GM23338 (cell line): ENCODE measurements around the gene SUV39H1. TPM values are rescaled to one million over a fixed set of nuclear protein-coding genes. Genes with fewer than 3 reads are reported as not detected.

ENCODE experiments used
- ATAC-seq: fragments of 200-7000 bp; cut with Tn5 transposase; 3 replicates; pipeline ENCODE4 v1.9.1; 2020
- DNase-seq: peaks from one replicate; pipeline ENCODE4 v3.0.0-alpha.2; 2015; ENCODE audit warnings: low spot score
- H2AFZ ChIP-seq: fragments of 200-600 bp; sonication (generic); 2 replicates; pipeline ENCODE4 v1.8.0; 2016; ENCODE audit warnings: antibody characterized with exemption, mild to moderate bottlenecking, moderate library complexity
- H3F3A ChIP-seq: fragments of 200-600 bp; sonication (generic); replicated peaks from 2 replicates; pipeline ENCODE4 v1.8.0; 2017; ENCODE audit warnings: antibody characterized with exemption, mixed run types, low read depth
- H3K27ac ChIP-seq: fragments of 200-600 bp; sonication (generic); 2 replicates; pipeline ENCODE4 v1.6.1; 2016; ENCODE audit warnings: low read depth
- H3K27me3 ChIP-seq: fragments of 200-600 bp; sonication (generic); 2 replicates; pipeline ENCODE4 v1.8.0; 2016; ENCODE audit warnings: mild to moderate bottlenecking, mixed run types, moderate library complexity; ENCODE audit not compliant: insufficient read depth
- H3K36me3 ChIP-seq: fragments of 200-600 bp; sonication (generic); 2 replicates; pipeline ENCODE4 v1.8.0; 2016; ENCODE audit warnings: mild to moderate bottlenecking; ENCODE audit not compliant: insufficient read depth
- H3K4me1 ChIP-seq: fragments of 200-600 bp; sonication (generic); 2 replicates; pipeline ENCODE4 v1.8.0; 2016; ENCODE audit warnings: mild to moderate bottlenecking, moderate library complexity; ENCODE audit not compliant: insufficient read depth
- H3K4me2 ChIP-seq: fragments of 200-600 bp; sonication (generic); 2 replicates; pipeline ENCODE4 v1.7.1; 2017; ENCODE audit warnings: mixed run types
- H3K4me3 ChIP-seq: fragments of 200-600 bp; sonication (generic); 2 replicates; pipeline ENCODE4 v1.6.1; 2016; ENCODE audit warnings: mixed run types
- H3K79me2 ChIP-seq: fragments of 200-600 bp; sonication (generic); replicated peaks from 2 replicates; pipeline ENCODE4 v1.8.0; 2017; ENCODE audit warnings: mild to moderate bottlenecking; ENCODE audit not compliant: insufficient read depth
- H3K9me2 ChIP-seq: fragments of 200-600 bp; sonication (generic); 2 replicates; pipeline ENCODE4 v1.8.0; 2017; ENCODE audit not compliant: insufficient read depth
- H4K20me1 ChIP-seq: fragments of 200-600 bp; sonication (generic); replicated peaks from 2 replicates; pipeline ENCODE4 v1.8.0; 2017; ENCODE audit warnings: mild to moderate bottlenecking; ENCODE audit not compliant: insufficient read depth
- H3K27ac Mint-ChIP-seq: 2 replicates; pipeline ENCODE4 v1.8.0; 2020; ENCODE audit warnings: inconsistent platforms, mild to moderate bottlenecking, moderate library complexity, mixed read lengths
- H3K27me3 Mint-ChIP-seq: 3 replicates; pipeline ENCODE4 v1.8.0; 2022; ENCODE audit warnings: low read depth, mild to moderate bottlenecking, moderate library complexity, mixed read lengths, inconsistent platforms; ENCODE audit not compliant: insufficient read depth, poor library complexity
- H3K36me3 Mint-ChIP-seq: 3 replicates; pipeline ENCODE4 v1.8.0; 2021; ENCODE audit warnings: low read depth, mild to moderate bottlenecking, inconsistent platforms, moderate library complexity, mixed read lengths
- H3K4me1 Mint-ChIP-seq: 3 replicates; pipeline ENCODE4 v1.8.0; 2020; ENCODE audit warnings: mild to moderate bottlenecking, inconsistent platforms, mixed read lengths
- H3K4me3 Mint-ChIP-seq: 3 replicates; pipeline ENCODE4 v1.8.0; 2021; ENCODE audit warnings: moderate library complexity, mild to moderate bottlenecking, inconsistent platforms, mixed read lengths
- H3K9me3 Mint-ChIP-seq: 3 replicates; pipeline ENCODE4 v1.8.0; 2020; ENCODE audit warnings: moderate library complexity, mild to moderate bottlenecking, inconsistent platforms, mixed read lengths
- CREB1 ChIP-seq: fragments of 250-450 bp; sonication (Bioruptor Pico); IDR thresholded peaks from 2 replicates; pipeline ENCODE4 v1.5.0; 2020; ENCODE audit warnings: low read depth, mild to moderate bottlenecking, moderate library complexity
- EZH2phosphoT487 ChIP-seq: fragments of 200-600 bp; sonication (generic); IDR thresholded peaks from one replicate; pipeline ENCODE4 v1.8.1; 2018; ENCODE audit warnings: antibody characterized with exemption; ENCODE audit not compliant: unreplicated experiment
- JUNB ChIP-seq: IDR thresholded peaks from one replicate; pipeline ENCODE4 v1.6.1; 2016; ENCODE audit warnings: antibody characterized with exemption; ENCODE audit not compliant: unreplicated experiment
- NANOG ChIP-seq: IDR thresholded peaks from 2 replicates; pipeline ENCODE4 v1.6.1; 2016; ENCODE audit warnings: antibody characterized with exemption, borderline replicate concordance
- POLR2AphosphoS5 ChIP-seq: IDR thresholded peaks from 2 replicates; pipeline ENCODE4 v1.6.1; 2016; ENCODE audit warnings: antibody characterized with exemption, low read depth
- ZNF114 ChIP-seq: fragments of 250-450 bp; sonication (Bioruptor Pico); IDR thresholded peaks from 2 replicates; pipeline ENCODE4 v1.5.0; 2020; ENCODE audit warnings: mild to moderate bottlenecking, moderate library complexity
- polyA plus RNA-seq: library from polyadenylated mRNA; unstranded; fragments of >200 nt; fragmentation: Nextera tagmentation; extraction: Ambion mirVana; gene quantifications from 2 replicates; pipeline ENCODE4 v1.2.1, GENCODE V29; 2016
- total RNA-seq: library from RNA; depleted of rRNA; stranded (reverse); fragments of >200 nt; shearing (Covaris generic); gene quantifications from 2 replicates; pipeline ENCODE4 v1.2.3, GENCODE V29; 2014
- TF ChIP-seq, protein P1 (sequence below): IDR thresholded peaks from one replicate; pipeline ENCODE4 v1.6.1; 2018; ENCODE audit warnings: antibody characterized with exemption; ENCODE audit not compliant: unreplicated experiment
- TF ChIP-seq, protein P2 (sequence below), 2 experiments: fragments of 200-600 bp in 1 of 2; sonication (generic) in 1 of 2; conservative IDR thresholded peaks; 2 replicates each; pipeline versions ENCODE4 v1.5.1 to v1.6.1; 2016 to 2017; ENCODE audit warnings: antibody characterized with exemption in 2 of 2, low read depth in 2 of 2, mild to moderate bottlenecking in 2 of 2, moderate library complexity in 1 of 2
- TF ChIP-seq, protein P3 (sequence below): fragments of 250-450 bp; sonication (Bioruptor Pico); IDR thresholded peaks from 2 replicates; pipeline ENCODE4 v1.5.0; 2020; ENCODE audit warnings: mild to moderate bottlenecking, moderate library complexity

SUV39H1 gene
- total and polyA plus RNA-seq, 2 experiments from 2014 or later = 9.5 to 15.2 TPM

DNA sequence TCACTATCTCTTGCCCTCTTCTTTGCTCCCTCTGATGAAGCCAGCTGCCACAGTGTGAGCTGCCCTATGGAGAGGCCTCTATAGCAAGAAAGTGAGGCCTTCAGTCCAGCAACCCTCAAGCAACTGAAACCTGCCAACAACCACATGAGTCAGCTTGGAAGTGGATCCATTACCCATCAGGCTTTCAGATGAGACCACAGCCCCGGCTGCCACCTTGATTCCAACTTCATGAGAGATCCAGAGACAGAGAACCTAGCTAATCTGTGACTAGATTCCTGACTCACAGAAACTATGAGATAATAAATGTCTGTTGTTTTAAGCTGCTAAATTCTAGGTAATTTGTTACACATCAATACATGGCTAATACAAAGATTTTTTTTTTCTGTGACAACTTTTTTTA is 33.3 kb upstream of the SUV39H1 start:
- Histone ChIP-seq H3K36me3 (no peaks in the 10 kb centered on the region), H3K9me2 (no peaks in the 10 kb centered on the region), H3K27ac (no peak overlapping the region), H4K20me1 (no peaks in the 10 kb centered on the region), H2AFZ (no peak overlapping the region), H3K4me2 (no peak overlapping the region), H3K79me2 (no peaks in the 10 kb centered on the region), H3F3A (no peaks in the 10 kb centered on the region), H3K4me1 (no peaks in the 10 kb centered on the region), H3K27me3 (no peaks in the 10 kb centered on the region), H3K4me3 (no peak overlapping the region)
- peaks cover 13% of the 10 kb centered on the region for H3K9me3 Mint-ChIP-seq
- no peak overlapping the region for H3K27ac Mint-ChIP-seq
- ATAC-seq = no peak
- TF ChIP-seq CREB1 (CRISPR knock-in tag) (no peak), EZH2phosphoT487 (no peak), JUNB (no peak), POLR2AphosphoS5 (no peak), ZNF114 (CRISPR knock-in tag) (no peak), NANOG (no peak)
- TF ChIP-seq, protein P1, sequence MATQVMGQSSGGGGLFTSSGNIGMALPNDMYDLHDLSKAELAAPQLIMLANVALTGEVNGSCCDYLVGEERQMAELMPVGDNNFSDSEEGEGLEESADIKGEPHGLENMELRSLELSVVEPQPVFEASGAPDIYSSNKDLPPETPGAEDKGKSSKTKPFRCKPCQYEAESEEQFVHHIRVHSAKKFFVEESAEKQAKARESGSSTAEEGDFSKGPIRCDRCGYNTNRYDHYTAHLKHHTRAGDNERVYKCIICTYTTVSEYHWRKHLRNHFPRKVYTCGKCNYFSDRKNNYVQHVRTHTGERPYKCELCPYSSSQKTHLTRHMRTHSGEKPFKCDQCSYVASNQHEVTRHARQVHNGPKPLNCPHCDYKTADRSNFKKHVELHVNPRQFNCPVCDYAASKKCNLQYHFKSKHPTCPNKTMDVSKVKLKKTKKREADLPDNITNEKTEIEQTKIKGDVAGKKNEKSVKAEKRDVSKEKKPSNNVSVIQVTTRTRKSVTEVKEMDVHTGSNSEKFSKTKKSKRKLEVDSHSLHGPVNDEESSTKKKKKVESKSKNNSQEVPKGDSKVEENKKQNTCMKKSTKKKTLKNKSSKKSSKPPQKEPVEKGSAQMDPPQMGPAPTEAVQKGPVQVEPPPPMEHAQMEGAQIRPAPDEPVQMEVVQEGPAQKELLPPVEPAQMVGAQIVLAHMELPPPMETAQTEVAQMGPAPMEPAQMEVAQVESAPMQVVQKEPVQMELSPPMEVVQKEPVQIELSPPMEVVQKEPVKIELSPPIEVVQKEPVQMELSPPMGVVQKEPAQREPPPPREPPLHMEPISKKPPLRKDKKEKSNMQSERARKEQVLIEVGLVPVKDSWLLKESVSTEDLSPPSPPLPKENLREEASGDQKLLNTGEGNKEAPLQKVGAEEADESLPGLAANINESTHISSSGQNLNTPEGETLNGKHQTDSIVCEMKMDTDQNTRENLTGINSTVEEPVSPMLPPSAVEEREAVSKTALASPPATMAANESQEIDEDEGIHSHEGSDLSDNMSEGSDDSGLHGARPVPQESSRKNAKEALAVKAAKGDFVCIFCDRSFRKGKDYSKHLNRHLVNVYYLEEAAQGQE = no peak
- TF ChIP-seq, protein P2, sequence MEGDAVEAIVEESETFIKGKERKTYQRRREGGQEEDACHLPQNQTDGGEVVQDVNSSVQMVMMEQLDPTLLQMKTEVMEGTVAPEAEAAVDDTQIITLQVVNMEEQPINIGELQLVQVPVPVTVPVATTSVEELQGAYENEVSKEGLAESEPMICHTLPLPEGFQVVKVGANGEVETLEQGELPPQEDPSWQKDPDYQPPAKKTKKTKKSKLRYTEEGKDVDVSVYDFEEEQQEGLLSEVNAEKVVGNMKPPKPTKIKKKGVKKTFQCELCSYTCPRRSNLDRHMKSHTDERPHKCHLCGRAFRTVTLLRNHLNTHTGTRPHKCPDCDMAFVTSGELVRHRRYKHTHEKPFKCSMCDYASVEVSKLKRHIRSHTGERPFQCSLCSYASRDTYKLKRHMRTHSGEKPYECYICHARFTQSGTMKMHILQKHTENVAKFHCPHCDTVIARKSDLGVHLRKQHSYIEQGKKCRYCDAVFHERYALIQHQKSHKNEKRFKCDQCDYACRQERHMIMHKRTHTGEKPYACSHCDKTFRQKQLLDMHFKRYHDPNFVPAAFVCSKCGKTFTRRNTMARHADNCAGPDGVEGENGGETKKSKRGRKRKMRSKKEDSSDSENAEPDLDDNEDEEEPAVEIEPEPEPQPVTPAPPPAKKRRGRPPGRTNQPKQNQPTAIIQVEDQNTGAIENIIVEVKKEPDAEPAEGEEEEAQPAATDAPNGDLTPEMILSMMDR (conservative IDR thresholded peaks at IDR 0.05; ENCODE audit: low read depth in 2 of 2) = no peak
- peaks cover 2% of the 10 kb centered on the region for H3K27me3 Mint-ChIP-seq
- no peak overlapping the region for H3K4me3 Mint-ChIP-seq
- peaks cover 7% of the 10 kb centered on the region; the same call in 2 of the 3 replicates for H3K36me3 Mint-ChIP-seq
- no peaks in the 10 kb centered on the region for H3K4me1 Mint-ChIP-seq
- DNase-seq = no peak

DNA sequence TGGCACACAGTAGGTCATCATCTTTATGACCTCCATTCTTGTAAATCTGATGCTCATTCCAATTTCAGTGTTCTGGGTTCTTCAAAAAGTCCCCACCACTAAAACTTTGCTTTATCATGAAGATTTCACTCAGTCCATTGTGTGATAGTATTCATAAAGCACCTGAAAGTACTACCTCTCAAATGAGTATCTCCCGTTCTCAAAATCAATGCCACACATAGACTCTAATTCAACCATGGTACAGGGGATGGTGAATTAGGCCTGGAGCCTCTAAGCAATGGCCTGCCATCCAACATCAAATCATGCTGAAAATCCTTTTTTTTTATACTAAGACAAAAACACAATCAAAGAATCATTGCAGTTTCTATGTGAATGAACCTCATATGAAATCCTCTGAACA is 32.4 kb upstream of the SUV39H1 start:
- Histone ChIP-seq H3K27me3 (no peaks in the 10 kb centered on the region), H4K20me1 (no peaks in the 10 kb centered on the region), H3K36me3 (no peaks in the 10 kb centered on the region), H3K4me3 (no peak overlapping the region), H3K4me2 (no peak overlapping the region), H3K4me1 (no peaks in the 10 kb centered on the region), H3F3A (no peaks in the 10 kb centered on the region), H3K27ac (no peak overlapping the region), H3K9me2 (no peaks in the 10 kb centered on the region), H3K79me2 (no peaks in the 10 kb centered on the region), H2AFZ (no peak overlapping the region)
- H3K4me3 Mint-ChIP-seq = no peak overlapping the region
- H3K36me3 Mint-ChIP-seq = peaks cover 7% of the 10 kb centered on the region; the same call in 2 of the 3 replicates
- ATAC-seq (no peak), DNase-seq (no peak)
- H3K27me3 Mint-ChIP-seq = peaks cover 2% of the 10 kb centered on the region
- no peaks in the 10 kb centered on the region for H3K4me1 Mint-ChIP-seq
- H3K27ac Mint-ChIP-seq = no peak overlapping the region
- H3K9me3 Mint-ChIP-seq = peaks cover 13% of the 10 kb centered on the region
- TF ChIP-seq, protein P3, sequence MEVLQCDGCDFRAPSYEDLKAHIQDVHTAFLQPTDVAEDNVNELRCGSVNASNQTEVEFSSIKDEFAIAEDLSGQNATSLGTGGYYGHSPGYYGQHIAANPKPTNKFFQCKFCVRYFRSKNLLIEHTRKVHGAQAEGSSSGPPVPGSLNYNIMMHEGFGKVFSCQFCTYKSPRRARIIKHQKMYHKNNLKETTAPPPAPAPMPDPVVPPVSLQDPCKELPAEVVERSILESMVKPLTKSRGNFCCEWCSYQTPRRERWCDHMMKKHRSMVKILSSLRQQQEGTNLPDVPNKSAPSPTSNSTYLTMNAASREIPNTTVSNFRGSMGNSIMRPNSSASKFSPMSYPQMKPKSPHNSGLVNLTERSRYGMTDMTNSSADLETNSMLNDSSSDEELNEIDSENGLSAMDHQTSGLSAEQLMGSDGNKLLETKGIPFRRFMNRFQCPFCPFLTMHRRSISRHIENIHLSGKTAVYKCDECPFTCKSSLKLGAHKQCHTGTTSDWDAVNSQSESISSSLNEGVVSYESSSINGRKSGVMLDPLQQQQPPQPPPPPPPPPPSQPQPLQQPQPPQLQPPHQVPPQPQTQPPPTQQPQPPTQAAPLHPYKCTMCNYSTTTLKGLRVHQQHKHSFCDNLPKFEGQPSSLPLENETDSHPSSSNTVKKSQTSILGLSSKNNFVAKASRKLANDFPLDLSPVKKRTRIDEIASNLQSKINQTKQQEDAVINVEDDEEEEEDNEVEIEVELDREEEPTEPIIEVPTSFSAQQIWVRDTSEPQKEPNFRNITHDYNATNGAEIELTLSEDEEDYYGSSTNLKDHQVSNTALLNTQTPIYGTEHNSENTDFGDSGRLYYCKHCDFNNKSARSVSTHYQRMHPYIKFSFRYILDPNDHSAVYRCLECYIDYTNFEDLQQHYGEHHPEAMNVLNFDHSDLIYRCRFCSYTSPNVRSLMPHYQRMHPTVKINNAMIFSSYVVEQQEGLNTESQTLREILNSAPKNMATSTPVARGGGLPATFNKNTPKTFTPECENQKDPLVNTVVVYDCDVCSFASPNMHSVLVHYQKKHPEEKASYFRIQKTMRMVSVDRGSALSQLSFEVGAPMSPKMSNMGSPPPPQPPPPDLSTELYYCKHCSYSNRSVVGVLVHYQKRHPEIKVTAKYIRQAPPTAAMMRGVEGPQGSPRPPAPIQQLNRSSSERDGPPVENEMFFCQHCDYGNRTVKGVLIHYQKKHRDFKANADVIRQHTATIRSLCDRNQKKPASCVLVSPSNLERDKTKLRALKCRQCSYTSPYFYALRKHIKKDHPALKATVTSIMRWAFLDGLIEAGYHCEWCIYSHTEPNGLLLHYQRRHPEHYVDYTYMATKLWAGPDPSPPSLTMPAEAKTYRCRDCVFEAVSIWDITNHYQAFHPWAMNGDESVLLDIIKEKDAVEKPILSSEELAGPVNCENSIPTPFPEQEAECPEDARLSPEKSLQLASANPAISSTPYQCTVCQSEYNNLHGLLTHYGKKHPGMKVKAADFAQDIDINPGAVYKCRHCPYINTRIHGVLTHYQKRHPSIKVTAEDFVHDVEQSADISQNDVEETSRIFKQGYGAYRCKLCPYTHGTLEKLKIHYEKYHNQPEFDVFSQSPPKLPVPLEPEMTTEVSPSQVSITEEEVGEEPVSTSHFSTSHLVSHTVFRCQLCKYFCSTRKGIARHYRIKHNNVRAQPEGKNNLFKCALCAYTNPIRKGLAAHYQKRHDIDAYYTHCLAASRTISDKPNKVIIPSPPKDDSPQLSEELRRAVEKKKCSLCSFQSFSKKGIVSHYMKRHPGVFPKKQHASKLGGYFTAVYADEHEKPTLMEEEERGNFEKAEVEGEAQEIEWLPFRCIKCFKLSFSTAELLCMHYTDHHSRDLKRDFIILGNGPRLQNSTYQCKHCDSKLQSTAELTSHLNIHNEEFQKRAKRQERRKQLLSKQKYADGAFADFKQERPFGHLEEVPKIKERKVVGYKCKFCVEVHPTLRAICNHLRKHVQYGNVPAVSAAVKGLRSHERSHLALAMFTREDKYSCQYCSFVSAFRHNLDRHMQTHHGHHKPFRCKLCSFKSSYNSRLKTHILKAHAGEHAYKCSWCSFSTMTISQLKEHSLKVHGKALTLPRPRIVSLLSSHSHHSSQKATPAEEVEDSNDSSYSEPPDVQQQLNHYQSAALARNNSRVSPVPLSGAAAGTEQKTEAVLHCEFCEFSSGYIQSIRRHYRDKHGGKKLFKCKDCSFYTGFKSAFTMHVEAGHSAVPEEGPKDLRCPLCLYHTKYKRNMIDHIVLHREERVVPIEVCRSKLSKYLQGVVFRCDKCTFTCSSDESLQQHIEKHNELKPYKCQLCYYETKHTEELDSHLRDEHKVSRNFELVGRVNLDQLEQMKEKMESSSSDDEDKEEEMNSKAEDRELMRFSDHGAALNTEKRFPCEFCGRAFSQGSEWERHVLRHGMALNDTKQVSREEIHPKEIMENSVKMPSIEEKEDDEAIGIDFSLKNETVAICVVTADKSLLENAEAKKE (CRISPR knock-in tag) = no peak
- TF ChIP-seq CREB1 (CRISPR knock-in tag) (no peak), JUNB (no peak), NANOG (no peak)
